Measurements from ENCODE around the gene SPEN.
"Not testable (repeated sequence)": the region's sequence is repeated elsewhere in the genome, so short reads cannot be mapped to it uniquely, and the experiment has no call there.

The SPEN gene

DNA sequence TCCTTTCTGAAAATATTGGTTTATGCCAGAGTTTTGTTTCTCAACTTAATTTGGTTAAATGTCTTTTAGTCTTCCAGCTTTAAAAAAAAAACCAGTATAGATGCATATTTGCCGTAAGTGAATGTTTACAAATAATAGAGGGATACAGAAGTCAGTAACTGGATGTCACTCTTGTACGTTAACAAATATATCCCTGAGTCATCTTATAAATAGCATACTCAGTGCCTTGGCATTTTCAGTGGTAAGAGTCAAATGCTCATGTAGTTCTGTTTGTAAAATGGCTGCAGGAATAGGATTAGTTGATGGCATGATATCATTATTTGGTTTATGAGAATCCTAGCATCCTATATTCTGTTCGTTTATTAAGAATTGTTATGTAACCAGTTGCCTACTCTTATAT, 55.4 kb downstream of the SPEN start:
- DNase-seq = no peak

DNA sequence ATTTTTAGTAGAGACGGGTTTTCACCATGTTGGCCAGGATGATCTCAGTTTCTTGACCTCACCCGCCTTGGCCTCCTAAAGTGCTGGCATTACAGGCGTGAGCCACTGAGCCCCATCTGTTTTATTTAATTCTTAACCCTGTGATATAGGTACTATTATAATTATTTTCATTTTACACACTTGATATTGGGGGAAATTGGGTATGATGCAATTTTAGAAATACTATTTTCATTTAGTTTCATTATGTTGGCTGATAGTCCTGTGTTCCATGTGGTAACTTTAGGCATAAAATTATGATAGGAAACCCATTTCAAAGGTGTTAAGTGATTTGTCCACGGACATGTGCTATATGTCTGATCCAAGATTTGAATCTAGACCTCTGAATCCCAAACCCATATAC, 61.1 kb downstream of the SPEN start:
- DNase-seq = no peak

DNA sequence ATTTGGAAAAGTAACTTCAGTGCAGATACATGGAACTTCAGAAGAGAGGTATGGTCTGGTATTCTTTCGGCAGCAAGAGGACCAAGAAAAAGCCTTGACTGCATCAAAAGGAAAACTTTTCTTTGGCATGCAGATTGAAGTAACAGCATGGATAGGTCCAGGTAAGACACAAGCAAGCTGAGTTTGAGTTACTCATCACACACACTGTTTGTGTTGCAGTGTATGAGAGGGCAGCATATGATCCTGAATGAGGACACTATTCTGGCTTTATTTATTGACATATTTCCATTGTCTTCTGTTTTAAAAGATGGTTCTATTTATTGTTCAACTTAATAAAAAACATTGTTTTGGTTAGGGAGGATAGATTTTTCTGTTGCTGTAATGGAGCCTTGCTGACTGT, 63.6 kb downstream of the SPEN start:
- no peak for DNase-seq

DNA sequence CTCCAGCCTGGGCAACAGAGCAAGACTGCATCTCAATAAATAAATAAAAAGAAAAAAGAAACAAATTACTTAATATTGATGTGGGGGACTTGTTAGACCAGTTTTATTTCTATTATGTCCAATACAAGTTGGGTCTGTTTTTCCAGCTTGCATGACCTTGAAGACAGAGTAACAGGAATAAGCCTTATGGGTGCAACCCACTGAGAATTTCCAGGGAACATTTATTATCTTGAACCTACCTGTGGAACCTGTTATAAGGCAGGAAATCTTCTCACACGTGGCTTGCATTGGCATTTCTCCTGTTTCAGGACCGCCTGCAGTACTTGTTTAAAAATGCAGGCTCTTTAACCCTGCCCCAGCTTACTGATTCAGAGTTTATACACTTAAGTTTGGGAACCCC, 64.4 kb downstream of the SPEN start:
- no peak for DNase-seq

DNA sequence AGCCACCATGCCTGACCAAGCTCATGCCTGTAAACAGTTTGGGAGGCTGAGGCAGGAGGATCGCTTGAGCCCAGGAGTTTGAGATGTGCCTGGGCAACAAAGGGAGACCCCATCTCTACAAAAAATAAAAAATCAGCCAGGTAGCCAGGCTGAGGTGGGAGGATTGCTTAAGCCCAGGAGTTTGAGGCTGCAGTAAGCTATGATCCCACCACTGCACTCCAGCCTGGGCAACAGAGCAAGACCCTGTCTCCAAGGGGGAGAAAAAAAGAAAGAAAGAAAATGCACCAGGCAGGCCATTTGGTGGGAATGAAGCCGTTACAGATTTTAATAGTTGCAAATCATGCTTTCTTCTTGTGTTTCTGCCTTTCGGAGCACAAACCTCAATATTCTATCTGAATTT, 66.1 kb downstream of the SPEN start:
- not testable (repeated sequence) for DNase-seq

DNA sequence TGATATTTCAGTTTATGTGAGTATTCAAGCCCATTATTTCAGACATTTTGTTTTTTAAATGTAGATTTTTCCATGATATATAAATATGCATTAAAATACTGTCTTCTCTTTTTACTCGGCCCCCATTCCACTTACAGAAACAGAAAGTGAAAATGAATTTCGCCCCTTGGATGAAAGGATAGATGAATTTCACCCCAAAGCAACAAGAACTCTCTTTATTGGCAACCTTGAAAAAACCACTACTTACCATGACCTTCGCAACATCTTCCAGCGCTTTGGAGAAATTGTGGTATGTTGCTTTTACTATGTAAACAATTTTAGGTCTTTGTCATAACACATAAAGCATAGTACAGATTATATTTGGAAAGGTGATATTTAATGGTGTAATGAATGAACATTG, 68.5 kb downstream of the SPEN start:
- no peak for DNase-seq

DNA sequence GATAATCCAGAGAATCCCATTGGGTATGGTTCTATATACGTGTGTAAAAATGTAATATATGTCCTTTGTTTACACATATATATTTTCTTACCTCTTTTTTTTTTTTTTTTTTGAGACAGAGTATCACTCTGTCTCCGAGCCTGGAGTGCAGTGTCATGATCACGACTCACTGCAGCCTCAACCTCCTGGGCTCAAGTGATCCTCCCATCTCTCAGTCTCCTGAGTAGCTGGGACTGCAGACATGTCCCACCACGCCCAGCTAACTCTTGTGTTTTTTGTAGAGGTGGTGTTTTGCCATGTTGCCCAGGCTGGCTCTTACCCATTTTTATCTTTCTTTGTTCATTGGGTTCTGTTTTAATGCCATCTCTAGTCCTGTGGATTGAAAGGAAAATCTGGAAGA, 68.9 kb downstream of the SPEN start:
- DNase-seq = no peak

DNA sequence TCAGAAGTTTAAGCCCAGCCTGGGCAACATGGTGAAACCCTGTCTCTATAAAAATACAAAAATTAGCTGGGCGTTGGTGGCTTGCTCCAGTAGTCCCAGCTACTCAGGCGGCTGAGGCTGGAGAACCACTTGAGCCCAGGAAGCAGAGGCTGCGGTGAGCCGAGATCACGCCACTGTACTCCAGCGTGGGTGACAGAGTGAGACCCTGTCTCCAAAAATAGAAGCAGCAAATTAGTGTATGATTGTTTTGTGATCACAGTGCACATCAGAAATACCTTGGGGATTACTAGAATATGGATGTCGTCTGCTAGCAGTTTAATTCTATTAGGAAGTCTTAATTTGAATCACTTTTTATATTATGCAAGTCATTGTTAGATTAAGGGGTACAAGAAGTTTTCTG, 69.4 kb downstream of the SPEN start:
- DNase-seq = no peak

DNA sequence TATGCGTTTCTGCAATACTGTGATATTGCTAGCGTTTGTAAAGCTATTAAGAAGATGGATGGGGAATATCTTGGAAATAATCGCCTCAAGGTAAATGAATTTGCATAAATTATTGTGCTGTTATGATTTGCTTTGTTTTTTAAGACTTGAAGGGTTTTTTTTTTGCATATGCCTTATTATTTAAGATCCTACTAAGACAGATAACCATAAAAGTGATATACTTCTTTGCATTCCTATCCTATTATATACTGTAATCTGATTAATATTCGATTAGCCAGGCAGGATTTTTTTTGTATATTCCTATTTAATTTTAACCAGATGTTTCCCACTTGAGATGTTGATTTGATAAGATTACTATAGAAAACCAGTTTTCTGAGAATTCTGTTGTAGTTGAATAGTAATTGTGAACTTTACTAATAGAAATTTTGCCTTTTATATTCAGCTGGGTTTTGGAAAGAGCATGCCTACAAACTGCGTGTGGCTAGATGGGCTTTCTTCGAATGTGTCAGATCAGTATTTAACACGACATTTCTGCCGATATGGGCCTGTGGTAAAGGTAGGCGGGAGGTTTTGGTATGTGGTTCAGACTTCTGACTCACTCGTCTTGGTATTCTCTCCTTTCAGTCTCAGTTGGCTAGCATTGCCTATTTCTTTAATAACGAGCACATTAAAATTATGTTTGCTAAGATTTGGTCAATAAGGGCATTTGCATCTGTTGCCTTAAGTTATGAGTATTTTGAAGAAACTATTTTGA, 71.6 kb downstream of the SPEN start:
- DNase-seq = no peak

DNA sequence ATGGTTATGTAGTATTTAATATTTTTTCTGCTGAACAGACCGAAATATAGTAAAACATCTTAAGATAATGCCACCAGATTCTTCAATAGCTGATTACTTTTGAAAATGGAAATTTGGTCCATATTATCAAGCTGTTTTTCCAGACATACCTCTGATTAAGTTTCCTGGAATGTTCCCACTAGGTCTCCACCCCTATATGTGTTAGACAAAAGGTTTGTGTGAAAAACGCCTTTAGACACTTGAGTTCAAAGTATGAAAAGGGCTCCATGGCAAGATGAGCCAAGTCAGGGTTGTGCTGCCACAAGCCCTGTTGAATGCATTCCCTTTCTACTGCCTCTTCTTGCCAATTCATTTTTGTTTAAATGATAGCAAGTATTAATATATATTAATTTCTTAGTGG, 75.7 kb downstream of the SPEN start:
- DNase-seq = no peak

DNA sequence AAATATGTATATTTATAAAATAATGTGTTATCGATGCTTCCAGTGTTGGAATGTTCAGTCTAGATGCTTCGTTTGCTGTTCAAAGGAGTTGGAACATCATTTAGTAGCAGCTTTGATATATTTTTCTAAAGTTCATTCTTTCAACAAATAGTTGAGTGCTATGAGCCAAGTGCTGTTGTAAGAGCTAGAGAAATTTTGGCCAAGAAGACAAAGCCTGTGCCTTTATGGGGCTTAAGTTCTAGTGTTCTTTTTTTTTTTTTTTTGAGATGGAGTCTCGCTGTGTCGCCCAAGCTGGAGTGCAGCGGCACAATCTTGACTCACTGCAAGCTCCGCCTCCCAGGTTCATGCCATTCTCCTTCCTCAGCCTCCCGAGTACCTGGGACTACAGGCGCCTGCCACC, 78.9 kb downstream of the SPEN start:
- not testable (repeated sequence) for DNase-seq

DNA sequence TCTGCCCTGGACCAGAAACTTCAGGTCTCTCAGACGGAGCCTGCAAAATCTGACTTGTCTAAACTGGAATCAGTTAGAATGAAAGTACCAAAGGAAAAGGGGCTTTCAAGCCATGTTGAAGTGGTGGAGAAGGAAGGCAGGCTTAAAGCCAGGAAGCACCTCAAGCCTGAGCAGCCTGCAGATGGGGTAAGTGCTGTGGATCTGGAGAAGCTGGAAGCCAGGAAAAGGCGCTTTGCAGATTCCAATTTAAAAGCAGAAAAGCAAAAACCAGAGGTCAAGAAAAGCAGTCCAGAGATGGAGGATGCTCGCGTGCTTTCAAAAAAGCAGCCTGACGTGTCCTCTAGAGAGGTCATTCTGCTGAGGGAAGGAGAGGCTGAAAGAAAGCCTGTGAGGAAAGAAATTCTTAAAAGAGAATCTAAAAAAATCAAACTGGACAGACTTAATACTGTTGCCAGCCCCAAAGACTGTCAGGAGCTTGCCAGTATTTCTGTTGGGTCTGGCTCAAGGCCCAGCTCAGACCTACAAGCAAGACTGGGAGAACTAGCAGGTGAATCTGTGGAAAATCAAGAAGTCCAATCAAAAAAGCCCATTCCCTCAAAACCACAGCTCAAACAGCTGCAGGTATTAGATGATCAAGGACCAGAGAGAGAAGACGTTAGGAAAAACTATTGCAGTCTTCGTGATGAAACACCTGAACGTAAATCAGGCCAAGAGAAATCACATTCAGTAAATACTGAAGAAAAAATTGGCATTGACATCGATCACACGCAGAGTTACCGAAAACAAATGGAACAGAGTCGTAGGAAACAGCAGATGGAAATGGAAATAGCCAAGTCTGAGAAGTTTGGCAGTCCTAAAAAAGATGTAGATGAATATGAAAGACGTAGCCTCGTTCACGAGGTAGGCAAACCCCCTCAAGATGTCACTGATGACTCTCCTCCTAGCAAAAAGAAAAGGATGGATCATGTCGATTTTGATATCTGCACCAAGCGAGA, 81.8 kb downstream of the SPEN start:
- DNase-seq = no peak

DNA sequence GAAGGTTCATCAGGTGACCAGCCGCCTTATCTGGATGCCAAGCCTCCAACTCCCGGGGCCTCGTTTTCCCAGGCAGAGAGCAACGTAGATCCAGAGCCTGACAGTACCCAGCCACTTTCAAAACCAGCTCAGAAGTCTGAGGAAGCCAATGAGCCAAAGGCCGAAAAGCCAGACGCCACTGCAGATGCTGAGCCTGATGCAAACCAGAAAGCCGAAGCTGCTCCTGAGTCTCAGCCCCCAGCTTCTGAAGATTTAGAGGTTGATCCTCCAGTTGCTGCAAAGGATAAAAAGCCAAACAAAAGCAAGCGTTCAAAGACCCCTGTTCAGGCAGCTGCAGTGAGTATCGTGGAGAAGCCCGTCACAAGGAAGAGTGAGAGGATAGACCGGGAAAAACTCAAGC, 83.9 kb downstream of the SPEN start:
- no peak for DNase-seq

DNA sequence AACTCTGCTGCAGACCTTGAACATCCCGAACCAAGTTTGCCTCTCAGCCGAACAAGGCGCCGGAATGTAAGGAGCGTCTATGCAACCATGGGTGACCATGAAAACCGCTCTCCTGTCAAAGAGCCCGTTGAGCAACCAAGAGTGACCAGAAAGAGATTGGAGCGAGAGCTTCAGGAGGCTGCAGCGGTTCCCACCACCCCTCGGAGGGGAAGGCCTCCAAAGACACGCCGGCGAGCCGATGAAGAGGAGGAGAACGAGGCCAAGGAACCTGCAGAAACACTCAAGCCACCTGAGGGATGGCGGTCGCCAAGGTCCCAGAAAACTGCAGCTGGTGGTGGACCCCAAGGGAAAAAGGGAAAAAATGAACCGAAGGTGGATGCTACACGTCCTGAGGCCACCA, 84.4 kb downstream of the SPEN start:
- DNase-seq = no peak

DNA sequence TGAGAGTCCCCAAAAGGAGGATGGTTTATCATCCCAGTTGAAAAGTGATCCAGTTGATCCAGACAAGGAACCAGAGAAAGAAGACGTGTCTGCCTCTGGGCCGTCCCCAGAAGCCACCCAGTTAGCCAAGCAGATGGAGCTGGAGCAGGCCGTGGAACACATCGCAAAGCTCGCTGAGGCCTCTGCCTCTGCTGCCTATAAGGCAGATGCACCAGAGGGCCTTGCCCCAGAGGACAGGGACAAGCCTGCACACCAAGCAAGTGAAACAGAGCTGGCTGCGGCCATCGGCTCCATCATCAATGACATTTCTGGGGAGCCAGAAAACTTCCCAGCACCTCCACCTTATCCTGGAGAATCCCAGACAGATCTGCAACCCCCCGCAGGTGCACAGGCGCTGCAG, 85.1 kb downstream of the SPEN start:
- DNase-seq = no peak

DNA sequence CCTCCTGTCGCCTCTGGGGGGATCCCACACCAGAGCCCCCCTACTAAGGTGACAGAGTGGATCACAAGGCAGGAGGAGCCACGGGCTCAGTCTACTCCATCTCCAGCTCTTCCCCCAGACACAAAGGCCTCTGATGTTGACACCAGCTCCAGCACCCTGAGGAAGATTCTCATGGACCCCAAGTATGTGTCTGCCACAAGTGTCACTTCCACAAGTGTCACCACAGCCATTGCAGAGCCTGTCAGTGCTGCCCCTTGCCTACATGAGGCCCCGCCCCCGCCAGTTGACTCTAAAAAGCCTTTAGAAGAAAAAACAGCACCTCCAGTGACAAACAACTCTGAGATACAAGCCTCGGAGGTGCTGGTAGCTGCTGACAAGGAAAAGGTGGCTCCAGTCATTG, 86.2 kb downstream of the SPEN start:
- DNase-seq = no peak

DNA sequence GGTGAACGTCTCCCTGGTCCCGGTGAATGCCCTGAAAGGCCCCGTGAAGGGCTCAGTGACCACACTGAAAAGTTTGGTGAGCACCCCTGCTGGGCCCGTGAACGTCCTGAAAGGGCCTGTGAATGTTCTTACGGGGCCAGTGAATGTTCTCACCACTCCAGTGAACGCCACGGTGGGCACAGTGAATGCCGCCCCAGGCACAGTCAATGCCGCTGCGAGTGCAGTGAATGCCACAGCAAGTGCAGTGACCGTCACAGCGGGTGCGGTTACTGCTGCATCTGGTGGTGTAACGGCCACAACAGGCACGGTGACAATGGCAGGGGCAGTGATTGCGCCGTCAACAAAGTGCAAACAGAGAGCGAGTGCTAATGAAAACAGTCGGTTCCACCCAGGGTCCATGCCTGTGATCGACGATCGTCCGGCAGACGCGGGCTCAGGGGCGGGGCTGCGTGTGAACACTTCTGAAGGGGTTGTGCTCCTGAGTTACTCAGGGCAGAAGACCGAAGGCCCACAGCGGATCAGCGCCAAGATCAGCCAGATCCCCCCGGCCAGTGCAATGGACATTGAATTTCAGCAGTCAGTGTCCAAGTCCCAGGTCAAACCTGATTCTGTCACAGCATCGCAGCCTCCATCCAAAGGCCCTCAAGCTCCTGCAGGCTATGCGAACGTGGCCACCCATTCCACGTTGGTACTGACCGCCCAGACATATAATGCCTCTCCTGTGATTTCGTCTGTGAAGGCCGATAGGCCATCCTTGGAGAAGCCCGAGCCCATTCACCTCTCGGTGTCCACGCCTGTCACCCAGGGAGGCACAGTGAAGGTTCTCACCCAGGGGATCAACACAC, 86.9 kb downstream of the SPEN start:
- DNase-seq = no peak

DNA sequence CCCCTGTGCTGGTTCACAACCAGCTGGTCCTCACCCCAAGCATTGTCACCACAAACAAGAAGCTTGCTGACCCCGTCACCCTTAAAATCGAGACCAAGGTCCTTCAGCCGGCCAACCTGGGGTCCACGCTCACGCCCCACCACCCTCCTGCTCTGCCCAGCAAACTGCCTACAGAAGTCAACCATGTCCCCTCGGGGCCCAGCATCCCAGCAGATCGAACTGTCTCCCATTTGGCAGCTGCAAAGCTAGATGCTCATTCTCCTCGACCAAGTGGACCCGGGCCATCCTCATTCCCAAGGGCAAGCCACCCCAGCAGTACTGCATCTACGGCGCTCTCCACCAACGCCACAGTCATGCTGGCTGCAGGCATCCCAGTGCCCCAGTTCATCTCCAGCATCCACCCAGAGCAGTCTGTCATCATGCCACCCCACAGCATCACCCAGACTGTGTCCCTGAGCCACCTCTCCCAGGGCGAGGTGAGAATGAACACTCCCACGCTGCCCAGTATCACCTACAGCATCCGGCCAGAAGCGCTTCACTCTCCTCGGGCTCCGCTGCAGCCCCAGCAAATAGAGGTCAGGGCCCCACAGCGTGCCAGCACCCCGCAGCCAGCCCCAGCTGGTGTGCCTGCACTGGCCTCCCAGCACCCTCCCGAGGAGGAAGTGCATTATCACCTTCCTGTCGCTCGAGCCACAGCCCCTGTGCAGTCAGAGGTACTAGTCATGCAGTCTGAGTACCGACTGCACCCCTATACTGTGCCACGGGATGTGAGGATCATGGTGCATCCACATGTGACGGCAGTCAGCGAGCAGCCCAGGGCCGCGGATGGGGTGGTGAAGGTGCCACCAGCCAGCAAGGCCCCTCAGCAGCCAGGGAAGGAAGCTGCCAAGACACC, 87.8 kb downstream of the SPEN start:
- DNase-seq = no peak

DNA sequence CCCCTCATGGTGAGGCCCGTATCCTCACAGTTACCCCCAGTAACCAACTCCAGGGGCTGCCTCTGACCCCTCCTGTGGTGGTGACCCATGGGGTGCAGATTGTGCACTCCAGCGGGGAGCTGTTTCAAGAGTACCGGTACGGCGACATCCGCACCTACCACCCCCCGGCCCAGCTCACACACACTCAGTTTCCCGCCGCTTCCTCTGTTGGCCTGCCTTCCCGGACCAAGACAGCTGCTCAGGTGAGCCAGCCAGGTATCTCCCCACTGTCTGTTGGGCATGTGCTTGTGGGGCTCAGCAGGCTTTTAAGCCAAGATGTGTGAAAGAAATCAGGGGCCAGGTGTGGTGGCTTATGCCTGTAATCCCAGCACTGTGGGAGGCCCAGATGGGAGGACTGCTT, 88.5 kb downstream of the SPEN start:
- no peak for DNase-seq

DNA sequence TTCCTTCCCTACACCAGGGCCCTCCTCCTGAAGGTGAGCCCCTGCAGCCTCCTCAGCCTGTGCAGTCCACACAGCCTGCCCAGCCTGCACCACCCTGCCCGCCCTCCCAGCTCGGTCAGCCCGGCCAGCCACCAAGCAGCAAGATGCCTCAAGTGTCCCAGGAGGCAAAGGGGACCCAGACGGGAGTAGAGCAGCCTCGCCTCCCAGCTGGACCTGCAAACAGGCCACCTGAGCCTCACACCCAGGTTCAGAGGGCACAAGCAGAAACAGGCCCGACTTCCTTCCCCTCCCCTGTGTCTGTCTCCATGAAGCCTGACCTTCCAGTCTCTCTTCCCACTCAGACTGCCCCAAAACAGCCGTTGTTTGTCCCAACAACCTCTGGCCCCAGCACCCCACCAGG, 89.6 kb downstream of the SPEN start:
- no peak for DNase-seq

DNA sequence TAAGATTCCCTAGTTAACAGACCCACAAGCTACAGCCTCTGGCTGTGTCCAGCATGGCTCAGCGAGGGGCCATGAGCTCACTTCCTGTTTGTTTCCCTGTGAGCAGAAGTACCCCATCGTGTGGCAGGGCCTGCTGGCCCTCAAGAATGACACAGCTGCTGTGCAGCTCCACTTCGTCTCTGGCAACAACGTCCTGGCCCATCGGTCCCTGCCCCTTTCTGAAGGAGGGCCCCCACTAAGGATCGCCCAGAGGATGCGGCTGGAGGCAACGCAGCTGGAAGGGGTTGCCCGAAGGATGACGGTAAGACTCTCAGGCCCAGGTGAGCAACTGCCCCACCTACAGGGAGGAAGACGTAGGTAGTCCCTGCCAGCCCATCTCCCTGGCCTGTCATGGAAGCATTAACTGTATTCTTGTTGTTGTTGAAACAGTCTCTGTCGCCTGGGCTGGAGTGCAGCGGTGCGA, 90.2 kb downstream of the SPEN start:
- DNase-seq = no peak

DNA sequence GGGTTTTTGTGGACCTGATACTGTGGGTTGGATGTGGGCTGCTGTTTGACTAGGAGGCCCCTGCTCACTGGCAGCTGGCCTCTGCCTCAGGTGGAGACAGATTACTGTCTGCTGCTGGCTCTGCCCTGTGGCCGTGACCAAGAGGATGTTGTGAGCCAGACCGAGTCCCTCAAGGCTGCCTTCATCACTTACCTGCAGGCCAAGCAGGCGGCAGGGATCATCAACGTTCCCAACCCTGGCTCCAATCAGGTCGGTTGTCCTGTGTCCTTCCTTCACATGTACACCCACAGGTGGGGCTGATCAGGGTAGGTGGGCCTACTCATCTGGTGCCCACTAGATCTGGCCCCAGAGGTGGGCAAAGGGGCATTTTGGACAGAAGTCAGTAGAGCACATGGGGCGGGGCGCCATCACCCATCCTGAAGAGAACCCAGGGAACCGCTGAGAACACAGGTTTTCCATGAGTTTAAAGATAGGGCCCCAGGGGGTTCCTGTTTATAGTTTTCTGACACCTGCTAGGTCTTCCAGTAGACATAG, 91.2 kb downstream of the SPEN start:
- DNase-seq = no peak

Measured in AML-193 (cell line).